Spleen (tissue), 7 donors: ENCODE results near the gene OMG.

Experiments used
- POLR2AphosphoS5 ChIP-seq, 3 donors: sonication (generic); formaldehyde crosslinking; IDR thresholded peaks; one replicate each; pipeline ENCODE4 v1.5.1; 2017; ENCODE audit warnings: antibody characterized with exemption in 3 of 3
- TF ChIP-seq, protein P1 (sequence below), 11 experiments: fragments of 200-600 bp in 7 of 11; fragments of 450-650 bp in 4 of 11; sonication (generic) in 4 of 11; IDR thresholded peaks in 8 of 11; conservative IDR thresholded peaks in 3 of 11; 1 replicate in 7 of 11; 2 replicates in 4 of 11; pipeline versions ENCODE4 v1.4.0 to v1.8.0; 2016 to 2021; ENCODE audit warnings: antibody characterized with exemption in 11 of 11, inconsistent platforms in 4 of 11, mild to moderate bottlenecking in 1 of 11
- donor health status: DM: no; HTN: no; CAD: no; lungs with moderate emphysema.
- donor health status: DM: no; HTN: no; CAD: no.
- donor health status: DM: no; HTN: no; CAD: no.

DNA sequence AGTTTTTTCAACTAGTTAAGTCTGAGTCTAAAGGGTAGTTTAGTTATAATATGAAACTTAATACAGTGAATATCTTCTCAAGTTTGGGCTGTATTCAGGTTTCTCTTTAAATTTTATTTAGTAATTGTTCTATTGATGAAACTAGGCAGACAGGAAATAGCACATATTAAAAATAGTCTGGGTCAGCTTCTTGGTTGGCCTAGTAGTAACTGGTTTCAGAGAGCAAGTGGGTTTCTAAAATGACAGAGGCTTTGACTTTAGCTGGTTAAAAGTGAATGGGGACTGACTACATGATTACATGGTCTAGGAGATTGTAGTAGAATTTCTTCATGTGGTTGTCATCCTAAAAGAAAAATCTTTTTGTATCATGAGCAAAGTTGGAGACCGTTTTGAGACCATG is 46.8 kb downstream of the OMG start:
- TF ChIP-seq, protein P1, sequence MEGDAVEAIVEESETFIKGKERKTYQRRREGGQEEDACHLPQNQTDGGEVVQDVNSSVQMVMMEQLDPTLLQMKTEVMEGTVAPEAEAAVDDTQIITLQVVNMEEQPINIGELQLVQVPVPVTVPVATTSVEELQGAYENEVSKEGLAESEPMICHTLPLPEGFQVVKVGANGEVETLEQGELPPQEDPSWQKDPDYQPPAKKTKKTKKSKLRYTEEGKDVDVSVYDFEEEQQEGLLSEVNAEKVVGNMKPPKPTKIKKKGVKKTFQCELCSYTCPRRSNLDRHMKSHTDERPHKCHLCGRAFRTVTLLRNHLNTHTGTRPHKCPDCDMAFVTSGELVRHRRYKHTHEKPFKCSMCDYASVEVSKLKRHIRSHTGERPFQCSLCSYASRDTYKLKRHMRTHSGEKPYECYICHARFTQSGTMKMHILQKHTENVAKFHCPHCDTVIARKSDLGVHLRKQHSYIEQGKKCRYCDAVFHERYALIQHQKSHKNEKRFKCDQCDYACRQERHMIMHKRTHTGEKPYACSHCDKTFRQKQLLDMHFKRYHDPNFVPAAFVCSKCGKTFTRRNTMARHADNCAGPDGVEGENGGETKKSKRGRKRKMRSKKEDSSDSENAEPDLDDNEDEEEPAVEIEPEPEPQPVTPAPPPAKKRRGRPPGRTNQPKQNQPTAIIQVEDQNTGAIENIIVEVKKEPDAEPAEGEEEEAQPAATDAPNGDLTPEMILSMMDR (IDR thresholded peaks at IDR 0.05 in 8 of 11, conservative IDR thresholded peaks at IDR 0.05 in 3 of 11), result no peak
- TF ChIP-seq POLR2AphosphoS5 (IDR thresholded peaks at IDR 0.05), result no peak
